ENCODE data around the gene C2. TPM values are rescaled to one million over a fixed set of nuclear protein-coding genes. Genes with fewer than 3 reads are reported as not detected.

The C2 gene
- total and polyA plus RNA-seq, 2 donors from 2014 or later: 38.7 to 84.0 TPM

- no peak for FAIRE-seq
Observed at GRCh38 chr6:31900917-31901414, 26.6 kb upstream of the C2 start.

GRCh38 chr6:31901415-31901952 is 26.0 kb upstream of the C2 start:
- H3K9ac ChIP-seq (ENCODE audit: low read length in 3 of 3): peak overlapping the region in 1 of 3 donors; percentile 51
- H3K36me3 ChIP-seq (ENCODE audit: control insufficient read depth in 2 of 3, insufficient read depth in 3 of 3, low read length in 3 of 3): no peaks in the 10 kb centered on the region
- H3K4me3 ChIP-seq (ENCODE audit: low read length in 3 of 3): peak overlapping the region in 2 of 3 donors; percentile 11 to 87
- H3K27me3 ChIP-seq (ENCODE audit: control insufficient read depth, insufficient read depth, low read length): no peaks in the 10 kb centered on the region
- H3K4me1 ChIP-seq (ENCODE audit: control insufficient read depth in 2 of 3, insufficient read depth in 2 of 3, low read depth in 1 of 3, low read length in 3 of 3): peaks cover 4 to 19% (median 13%) of the 10 kb centered on the region in 3 donors
- DNase-seq (peak; percentile 36 to 90 (median 71)), FAIRE-seq (no peak)
- intact Hi-C loops (cut with DNase I): no loop called here
- peak overlapping the region; percentile 82 to 91 for H3K27ac ChIP-seq (ENCODE audit: low read depth in 2 of 2, low read length in 2 of 2)
- H3K9me3 ChIP-seq (ENCODE audit: control insufficient read depth in 2 of 3, insufficient read depth in 1 of 3, low read length in 3 of 3): no peaks in the 10 kb centered on the region
- TF ChIP-seq CTCF (IDR thresholded peaks at IDR 0.05; ENCODE audit: borderline replicate concordance, extremely low read depth, insufficient read depth): no peak

More at GRCh38 chr6:31900917-31901414, 26.6 kb upstream of the C2 start:
- no peak for TF ChIP-seq CTCF (IDR thresholded peaks at IDR 0.05; ENCODE audit: borderline replicate concordance, extremely low read depth, insufficient read depth)
- H3K27me3 ChIP-seq (ENCODE audit: control insufficient read depth, insufficient read depth, low read length): no peaks in the 10 kb centered on the region
- peak overlapping the region in 2 of 3 donors; percentile 11 to 87 for H3K4me3 ChIP-seq (ENCODE audit: low read length in 3 of 3)
- intact Hi-C loops (cut with DNase I): no loop called here
- peak in 4 of 5 donors; percentile 38 to 87 (median 40) for DNase-seq
- peak overlapping the region; percentile 82 to 91 for H3K27ac ChIP-seq (ENCODE audit: low read depth in 2 of 2, low read length in 2 of 2)
- peak overlapping the region in 1 of 3 donors; percentile 51 for H3K9ac ChIP-seq (ENCODE audit: low read length in 3 of 3)
- H3K4me1 ChIP-seq (ENCODE audit: control insufficient read depth in 2 of 3, insufficient read depth in 2 of 3, low read depth in 1 of 3, low read length in 3 of 3): peaks cover 4 to 19% (median 13%) of the 10 kb centered on the region in 3 donors
- H3K9me3 ChIP-seq (ENCODE audit: control insufficient read depth in 2 of 3, insufficient read depth in 1 of 3, low read length in 3 of 3): no peaks in the 10 kb centered on the region
- H3K36me3 ChIP-seq (ENCODE audit: control insufficient read depth in 2 of 3, insufficient read depth in 3 of 3, low read length in 3 of 3): no peaks in the 10 kb centered on the region

- Histone ChIP-seq H3K27ac (ENCODE audit: low read depth in 2 of 2, low read length in 2 of 2) (peak within 1 kb of the TSS; percentile 82 to 91), H3K4me1 (ENCODE audit: control insufficient read depth in 2 of 3, insufficient read depth in 2 of 3, low read depth in 1 of 3, low read length in 3 of 3) (peaks cover 4 to 17% (median 13%) of the 10 kb centered on the region in 3 donors), H3K9ac (ENCODE audit: low read length in 3 of 3) (peak within 1 kb of the TSS; percentile 14 to 81 (median 40)), H3K4me3 (ENCODE audit: low read length in 3 of 3) (peak within 1 kb of the TSS; percentile 50 to 87 (median 60)), H3K9me3 (ENCODE audit: control insufficient read depth in 2 of 3, insufficient read depth in 1 of 3, low read length in 3 of 3) (no peaks in the 10 kb centered on the region), H3K36me3 (ENCODE audit: control insufficient read depth in 2 of 3, insufficient read depth in 3 of 3, low read length in 3 of 3) (no peaks in the 10 kb centered on the region), H3K27me3 (ENCODE audit: control insufficient read depth, insufficient read depth, low read length) (no peaks in the 10 kb centered on the region)
- DNase-seq: peak; percentile 97 to 99 (median 98)
- intact Hi-C loops (cut with DNase I): no loop called here
- FAIRE-seq: no peak
- no peak for TF ChIP-seq CTCF (IDR thresholded peaks at IDR 0.05; ENCODE audit: borderline replicate concordance, extremely low read depth, insufficient read depth)
Observed at GRCh38 chr6:31901953-31902643, 25.4 kb upstream of the C2 start, which contains the start of gene ZBTB12. TSS of gene ZBTB12 (minus strand) at chr6:31902086. CDS start at chr6:31901305, 781 bp downstream.
